ENCODE results near the gene FCHO1.

FCHO1 gene

DNA sequence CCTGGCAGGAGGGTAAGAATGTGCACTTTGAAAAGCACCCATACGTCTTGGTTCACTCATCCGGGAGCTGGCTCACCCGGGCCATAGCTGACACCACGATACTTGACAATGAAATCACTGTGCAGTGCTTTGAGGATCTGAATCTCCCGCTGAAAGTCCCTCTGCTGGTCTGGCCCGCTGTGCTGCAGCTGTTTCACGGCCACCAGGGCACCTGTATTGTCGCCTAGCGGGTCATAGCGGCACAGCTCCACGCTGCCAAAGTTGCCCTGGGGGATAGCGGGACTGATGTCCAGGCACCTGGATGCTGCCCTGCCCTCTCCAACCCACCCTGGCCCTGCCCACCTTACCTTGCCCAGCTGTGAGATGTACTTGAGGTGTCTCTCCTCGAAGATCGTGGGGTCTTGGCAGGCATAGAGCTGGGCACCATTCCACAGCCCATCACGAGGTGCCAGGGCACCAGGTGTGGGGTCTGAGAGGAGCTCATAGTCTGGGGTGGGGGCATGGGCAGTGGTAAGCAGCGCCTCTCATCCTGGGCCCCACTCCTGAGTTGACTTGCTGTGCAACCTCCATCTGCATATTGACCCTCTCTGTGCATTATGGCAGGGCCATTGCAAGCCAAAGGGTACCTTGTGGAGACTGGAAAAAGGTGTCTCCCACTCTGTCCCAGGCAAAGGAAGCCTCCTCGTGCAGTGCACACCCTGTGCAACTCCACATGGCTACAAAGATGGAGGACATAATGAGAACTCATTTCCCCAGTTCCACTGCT is 81.3 kb downstream of the FCHO1 start:
- DNase-seq, result peak; percentile 18

- no peak for DNase-seq
These were observed 83.3 kb downstream of the FCHO1 start for GRCh38 chr19:17834350-17835181.

- peak; percentile 70 for DNase-seq
These were observed 84.1 kb downstream of the FCHO1 start for GRCh38 chr19:17835182-17836006.

DNA sequence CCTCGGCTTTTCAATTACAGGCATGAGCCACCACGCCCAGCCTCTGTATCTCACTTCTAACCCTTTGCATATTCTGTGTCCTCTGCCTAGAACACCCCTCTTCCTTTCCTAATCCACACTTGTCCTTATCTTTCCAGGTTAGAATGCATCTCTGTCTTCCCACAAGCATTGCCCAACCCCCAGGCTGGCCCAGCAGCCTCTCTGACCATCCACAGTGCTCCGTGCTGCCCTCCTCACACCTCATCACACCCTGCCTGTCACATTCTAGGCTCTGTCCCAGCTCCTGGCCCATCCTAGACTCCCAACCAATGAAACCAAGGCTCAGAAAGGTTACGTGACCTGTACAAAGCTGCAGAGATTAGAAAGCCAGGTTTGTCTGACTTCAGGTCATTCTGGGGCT is 85.3 kb downstream of the FCHO1 start:
- DNase-seq, result no peak

- no peak for DNase-seq
These were observed 86.7 kb downstream of the FCHO1 start for GRCh38 chr19:17837972-17838371.

Measured in NCI-H69 (cell line).